ENCODE data around the gene RPS15. TPM values are rescaled to one million over a fixed set of nuclear protein-coding genes. Genes with fewer than 3 reads are reported as not detected.

The RPS15 gene
- total RNA-seq, 1 experiment from 2014 or later: 2,923 TPM

DNA sequence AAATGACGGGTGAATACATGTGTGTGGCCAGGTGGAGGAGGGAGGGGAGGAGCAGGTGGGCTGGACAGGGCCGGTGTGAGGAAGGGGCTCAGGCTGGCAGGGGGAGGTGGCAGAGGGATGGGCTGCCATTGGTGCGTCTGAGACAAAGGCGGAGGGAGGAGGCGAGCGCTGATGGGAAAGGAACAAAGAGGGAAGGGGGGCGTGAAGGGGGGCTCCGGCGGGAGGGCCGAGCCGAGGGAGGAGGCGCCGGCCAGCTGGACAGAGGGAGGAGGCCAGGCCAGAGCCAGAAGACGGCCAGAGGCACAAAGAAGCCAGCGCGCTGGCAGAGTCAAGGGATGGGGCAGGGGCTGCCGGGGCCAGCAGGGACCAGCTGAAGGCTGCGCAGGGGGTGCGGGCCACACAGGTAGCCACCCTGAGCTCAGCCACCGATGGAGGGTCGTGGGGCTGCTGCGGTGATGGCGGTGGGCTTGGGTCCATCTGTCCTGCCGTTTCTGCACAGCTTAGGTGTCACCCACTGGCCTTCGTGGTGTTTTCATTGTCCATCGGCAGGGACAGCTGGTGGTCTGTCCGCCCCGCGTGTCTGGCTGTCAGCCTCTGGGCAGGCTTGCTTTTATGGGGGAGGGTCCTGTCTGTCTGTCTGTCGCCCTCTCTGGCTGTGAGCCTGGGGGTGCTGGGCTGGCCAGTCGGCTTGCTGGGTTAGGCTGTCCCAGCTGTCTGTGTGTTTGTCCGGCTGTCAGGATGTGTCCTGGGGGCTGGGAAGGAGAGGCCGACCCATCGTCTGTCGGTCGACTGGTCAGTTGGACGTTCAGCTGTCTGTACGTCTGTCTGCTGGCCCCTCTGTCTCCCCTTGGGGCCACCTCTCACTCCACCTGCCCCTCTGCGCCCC, 14.0 kb downstream of the RPS15 start:
- no peak for DNase-seq (ENCODE audit: low spot score)

GRCh38 chr19:1452802-1453524, 14.8 kb downstream of the RPS15 start:
- no peak for DNase-seq (ENCODE audit: low spot score)

GRCh38 chr19:1453525-1454364, 15.5 kb downstream of the RPS15 start:
- DNase-seq (ENCODE audit: low spot score): peak; percentile 35

DNA sequence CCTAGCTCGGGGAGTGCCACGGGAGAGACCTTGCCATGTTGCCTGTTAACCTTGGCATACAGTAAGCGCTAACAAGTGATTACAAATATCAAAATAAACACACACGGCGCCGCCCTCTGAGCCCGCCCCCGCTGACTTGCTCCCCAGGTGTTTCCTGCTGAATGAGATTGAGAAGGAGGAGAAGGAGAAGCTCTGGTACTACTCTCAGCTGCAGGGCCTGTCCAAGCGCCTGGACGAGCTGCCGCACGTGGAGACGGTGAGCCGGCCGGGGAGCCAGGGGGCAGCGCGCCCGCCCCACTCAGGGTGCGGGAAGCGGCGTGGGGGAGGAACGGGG, 16.8 kb downstream of the RPS15 start:
- no peak for DNase-seq (ENCODE audit: low spot score)

DNA sequence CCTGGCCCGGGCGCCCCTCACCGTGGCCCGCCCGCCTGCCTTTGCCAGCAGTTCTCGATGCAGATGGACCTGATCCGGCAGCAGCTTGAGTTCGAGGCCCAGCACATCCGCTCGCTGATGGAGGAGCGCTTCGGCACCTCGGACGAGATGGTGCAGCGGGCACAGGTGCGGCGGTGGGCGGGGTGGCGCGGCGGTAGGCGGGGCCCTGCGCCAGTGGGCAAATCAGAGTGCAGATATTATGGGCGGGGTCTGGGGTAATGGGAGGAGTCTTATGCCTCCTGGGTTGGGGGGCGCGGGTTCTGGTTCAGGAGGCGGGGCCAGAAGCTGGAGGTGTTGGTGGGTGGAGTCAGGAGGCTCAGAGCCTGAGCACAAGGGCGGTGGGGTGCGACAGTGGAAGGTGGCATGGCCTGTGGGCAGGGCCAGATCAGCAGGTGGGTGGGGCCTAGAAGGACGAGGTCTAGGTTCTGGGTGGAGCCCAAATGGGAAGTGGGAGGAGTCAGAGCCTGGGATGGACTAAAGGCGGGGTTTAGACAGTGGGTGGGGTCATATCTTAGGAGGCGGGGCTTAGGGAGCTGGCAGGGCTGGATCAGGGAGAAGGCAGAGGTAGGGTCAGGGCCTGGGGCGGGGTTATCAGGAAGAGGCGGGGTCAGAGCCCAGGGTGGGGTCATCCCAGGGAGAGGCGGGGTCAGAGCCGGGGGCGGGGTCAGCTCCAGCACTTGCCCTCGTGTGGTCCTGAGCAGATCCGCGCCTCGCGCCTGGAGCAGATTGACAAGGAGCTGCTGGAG, 17.3 kb downstream of the RPS15 start:
- peak; percentile 64 for DNase-seq (ENCODE audit: low spot score)

- DNase-seq (ENCODE audit: low spot score): no peak
These were observed 18.1 kb downstream of the RPS15 start for GRCh38 chr19:1456121-1456900.

GRCh38 chr19:1457031-1457739, 19.0 kb downstream of the RPS15 start:
- no peak for DNase-seq (ENCODE audit: low spot score)

GRCh38 chr19:1457892-1458291, 19.7 kb downstream of the RPS15 start:
- DNase-seq (ENCODE audit: low spot score): no peak

DNA sequence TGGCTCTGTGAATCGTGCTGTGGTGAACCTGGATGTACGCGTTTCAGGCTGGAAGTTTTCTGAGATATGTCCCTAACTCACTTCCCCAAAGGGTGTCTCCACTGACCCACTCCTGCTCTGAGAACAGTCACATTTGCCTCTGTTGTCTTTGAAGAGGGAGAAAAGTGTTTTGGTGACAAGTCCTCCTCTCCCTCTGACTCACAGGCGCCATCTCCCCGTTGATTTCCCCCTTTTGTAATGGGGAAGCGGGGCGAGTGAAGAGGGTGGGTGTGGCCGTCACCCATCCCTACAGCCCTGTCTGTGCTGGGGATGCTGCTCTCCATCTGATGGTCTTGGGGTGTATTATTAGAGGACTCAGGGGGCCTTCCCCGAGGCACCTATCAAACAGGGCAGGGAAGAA, 21.3 kb downstream of the RPS15 start:
- no peak for DNase-seq (ENCODE audit: low spot score)

GRCh38 chr19:1460033-1460995, 22.1 kb downstream of the RPS15 start:
- no peak for DNase-seq (ENCODE audit: low spot score)

- no peak for DNase-seq (ENCODE audit: low spot score)
These were observed 23.7 kb downstream of the RPS15 start for GRCh38 chr19:1461862-1462261.

DNA sequence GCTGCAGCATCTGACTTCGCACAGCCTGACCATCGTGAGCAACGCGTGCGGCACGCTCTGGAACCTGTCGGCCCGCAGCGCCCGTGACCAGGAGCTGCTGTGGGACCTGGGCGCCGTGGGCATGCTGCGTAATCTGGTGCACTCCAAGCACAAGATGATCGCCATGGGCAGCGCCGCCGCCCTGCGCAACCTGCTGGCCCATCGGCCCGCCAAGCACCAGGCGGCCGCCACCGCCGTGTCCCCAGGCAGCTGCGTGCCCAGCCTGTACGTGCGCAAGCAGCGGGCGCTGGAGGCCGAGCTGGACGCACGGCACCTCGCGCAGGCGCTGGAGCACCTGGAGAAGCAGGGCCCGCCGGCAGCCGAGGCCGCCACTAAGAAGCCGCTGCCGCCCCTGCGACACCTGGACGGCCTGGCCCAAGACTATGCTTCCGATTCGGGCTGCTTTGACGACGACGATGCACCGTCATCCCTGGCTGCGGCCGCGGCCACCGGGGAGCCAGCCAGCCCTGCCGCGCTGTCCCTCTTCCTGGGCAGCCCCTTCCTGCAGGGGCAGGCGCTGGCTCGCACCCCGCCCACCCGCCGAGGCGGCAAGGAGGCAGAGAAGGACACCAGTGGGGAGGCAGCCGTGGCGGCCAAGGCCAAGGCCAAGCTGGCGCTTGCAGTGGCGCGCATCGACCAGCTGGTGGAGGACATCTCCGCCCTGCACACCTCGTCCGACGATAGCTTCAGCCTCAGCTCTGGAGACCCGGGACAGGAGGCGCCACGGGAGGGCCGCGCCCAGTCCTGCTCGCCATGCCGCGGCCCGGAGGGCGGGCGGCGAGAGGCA, 27.2 kb downstream of the RPS15 start:
- no peak for DNase-seq (ENCODE audit: low spot score)

- no peak for DNase-seq (ENCODE audit: low spot score)
These were observed 27.8 kb downstream of the RPS15 start for GRCh38 chr19:1466018-1466460.

GRCh38 chr19:1466461-1467214, 28.4 kb downstream of the RPS15 start:
- no peak for DNase-seq (ENCODE audit: low spot score)

DNA sequence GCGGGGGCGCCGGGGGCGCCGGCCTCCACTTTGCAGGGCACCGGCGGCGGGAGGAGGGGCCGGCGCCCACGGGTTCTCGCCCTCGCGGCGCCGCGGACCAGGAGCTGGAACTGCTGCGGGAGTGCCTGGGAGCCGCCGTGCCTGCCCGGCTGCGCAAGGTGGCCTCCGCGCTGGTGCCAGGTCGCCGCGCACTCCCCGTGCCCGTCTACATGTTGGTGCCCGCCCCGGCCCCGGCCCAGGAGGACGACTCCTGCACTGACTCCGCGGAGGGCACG, 29.0 kb downstream of the RPS15 start:
- DNase-seq (ENCODE audit: low spot score): no peak

- DNase-seq (ENCODE audit: low spot score): no peak
These were observed 29.5 kb downstream of the RPS15 start for GRCh38 chr19:1467490-1468273.

Measured in A172 (cell line).